GM23338 (cell line): Measurements from ENCODE around the gene FUCA1. TPM values are rescaled to one million over a fixed set of nuclear protein-coding genes. Genes with fewer than 3 reads are reported as not detected.
"Not testable (repeated sequence)": the region's sequence is repeated elsewhere in the genome, so short reads cannot be mapped to it uniquely, and the experiment has no call there.

Source experiments
- ATAC-seq: fragments of 200-7000 bp; cut with Tn5 transposase; 3 replicates; pipeline ENCODE4 v1.9.1; 2020
- DNase-seq: peaks from one replicate; pipeline ENCODE4 v3.0.0-alpha.2; 2015; ENCODE audit warnings: low spot score
- H2AFZ ChIP-seq: fragments of 200-600 bp; sonication (generic); 2 replicates; pipeline ENCODE4 v1.8.0; 2016; ENCODE audit warnings: antibody characterized with exemption, mild to moderate bottlenecking, moderate library complexity
- H3F3A ChIP-seq: fragments of 200-600 bp; sonication (generic); replicated peaks from 2 replicates; pipeline ENCODE4 v1.8.0; 2017; ENCODE audit warnings: antibody characterized with exemption, mixed run types, low read depth
- H3K27ac ChIP-seq: fragments of 200-600 bp; sonication (generic); 2 replicates; pipeline ENCODE4 v1.6.1; 2016; ENCODE audit warnings: low read depth
- H3K27me3 ChIP-seq: fragments of 200-600 bp; sonication (generic); 2 replicates; pipeline ENCODE4 v1.8.0; 2016; ENCODE audit warnings: mild to moderate bottlenecking, mixed run types, moderate library complexity; ENCODE audit not compliant: insufficient read depth
- H3K36me3 ChIP-seq: fragments of 200-600 bp; sonication (generic); 2 replicates; pipeline ENCODE4 v1.8.0; 2016; ENCODE audit warnings: mild to moderate bottlenecking; ENCODE audit not compliant: insufficient read depth
- H3K4me1 ChIP-seq: fragments of 200-600 bp; sonication (generic); 2 replicates; pipeline ENCODE4 v1.8.0; 2016; ENCODE audit warnings: mild to moderate bottlenecking, moderate library complexity; ENCODE audit not compliant: insufficient read depth
- H3K4me2 ChIP-seq: fragments of 200-600 bp; sonication (generic); 2 replicates; pipeline ENCODE4 v1.7.1; 2017; ENCODE audit warnings: mixed run types
- H3K4me3 ChIP-seq: fragments of 200-600 bp; sonication (generic); 2 replicates; pipeline ENCODE4 v1.6.1; 2016; ENCODE audit warnings: mixed run types
- H3K79me2 ChIP-seq: fragments of 200-600 bp; sonication (generic); replicated peaks from 2 replicates; pipeline ENCODE4 v1.8.0; 2017; ENCODE audit warnings: mild to moderate bottlenecking; ENCODE audit not compliant: insufficient read depth
- H3K9me2 ChIP-seq: fragments of 200-600 bp; sonication (generic); 2 replicates; pipeline ENCODE4 v1.8.0; 2017; ENCODE audit not compliant: insufficient read depth
- H4K20me1 ChIP-seq: fragments of 200-600 bp; sonication (generic); replicated peaks from 2 replicates; pipeline ENCODE4 v1.8.0; 2017; ENCODE audit warnings: mild to moderate bottlenecking; ENCODE audit not compliant: insufficient read depth
- H3K27ac Mint-ChIP-seq: 2 replicates; pipeline ENCODE4 v1.8.0; 2020; ENCODE audit warnings: inconsistent platforms, mild to moderate bottlenecking, moderate library complexity, mixed read lengths
- H3K27me3 Mint-ChIP-seq: 3 replicates; pipeline ENCODE4 v1.8.0; 2022; ENCODE audit warnings: low read depth, mild to moderate bottlenecking, moderate library complexity, mixed read lengths, inconsistent platforms; ENCODE audit not compliant: insufficient read depth, poor library complexity
- H3K36me3 Mint-ChIP-seq: 3 replicates; pipeline ENCODE4 v1.8.0; 2021; ENCODE audit warnings: low read depth, mild to moderate bottlenecking, inconsistent platforms, moderate library complexity, mixed read lengths
- H3K4me1 Mint-ChIP-seq: 3 replicates; pipeline ENCODE4 v1.8.0; 2020; ENCODE audit warnings: mild to moderate bottlenecking, inconsistent platforms, mixed read lengths
- H3K4me3 Mint-ChIP-seq: 3 replicates; pipeline ENCODE4 v1.8.0; 2021; ENCODE audit warnings: moderate library complexity, mild to moderate bottlenecking, inconsistent platforms, mixed read lengths
- H3K9me3 Mint-ChIP-seq: 3 replicates; pipeline ENCODE4 v1.8.0; 2020; ENCODE audit warnings: moderate library complexity, mild to moderate bottlenecking, inconsistent platforms, mixed read lengths
- ETS1 ChIP-seq: IDR thresholded peaks from 2 replicates; pipeline ENCODE4 v1.6.1; 2016; ENCODE audit warnings: antibody characterized with exemption
- EZH2phosphoT487 ChIP-seq: fragments of 200-600 bp; sonication (generic); IDR thresholded peaks from one replicate; pipeline ENCODE4 v1.8.1; 2018; ENCODE audit warnings: antibody characterized with exemption; ENCODE audit not compliant: unreplicated experiment
- JUNB ChIP-seq: IDR thresholded peaks from one replicate; pipeline ENCODE4 v1.6.1; 2016; ENCODE audit warnings: antibody characterized with exemption; ENCODE audit not compliant: unreplicated experiment
- NANOG ChIP-seq: IDR thresholded peaks from 2 replicates; pipeline ENCODE4 v1.6.1; 2016; ENCODE audit warnings: antibody characterized with exemption, borderline replicate concordance
- POLR2AphosphoS5 ChIP-seq: IDR thresholded peaks from 2 replicates; pipeline ENCODE4 v1.6.1; 2016; ENCODE audit warnings: antibody characterized with exemption, low read depth
- ZNF114 ChIP-seq: fragments of 250-450 bp; sonication (Bioruptor Pico); IDR thresholded peaks from 2 replicates; pipeline ENCODE4 v1.5.0; 2020; ENCODE audit warnings: mild to moderate bottlenecking, moderate library complexity
- polyA plus RNA-seq: library from polyadenylated mRNA; unstranded; fragments of >200 nt; fragmentation: Nextera tagmentation; extraction: Ambion mirVana; gene quantifications from 2 replicates; pipeline ENCODE4 v1.2.1, GENCODE V29; 2016
- total RNA-seq: library from RNA; depleted of rRNA; stranded (reverse); fragments of >200 nt; shearing (Covaris generic); gene quantifications from 2 replicates; pipeline ENCODE4 v1.2.3, GENCODE V29; 2014
- TF ChIP-seq, protein P1 (sequence below): IDR thresholded peaks from one replicate; pipeline ENCODE4 v1.6.1; 2018; ENCODE audit warnings: antibody characterized with exemption; ENCODE audit not compliant: unreplicated experiment
- TF ChIP-seq, protein P2 (sequence below), 2 experiments: fragments of 200-600 bp in 1 of 2; sonication (generic) in 1 of 2; conservative IDR thresholded peaks; 2 replicates each; pipeline versions ENCODE4 v1.5.1 to v1.6.1; 2016 to 2017; ENCODE audit warnings: antibody characterized with exemption in 2 of 2, low read depth in 2 of 2, mild to moderate bottlenecking in 2 of 2, moderate library complexity in 1 of 2

Gene FUCA1
- total and polyA plus RNA-seq, 2 experiments from 2014 or later, result 4.4 to 8.5 TPM

DNA sequence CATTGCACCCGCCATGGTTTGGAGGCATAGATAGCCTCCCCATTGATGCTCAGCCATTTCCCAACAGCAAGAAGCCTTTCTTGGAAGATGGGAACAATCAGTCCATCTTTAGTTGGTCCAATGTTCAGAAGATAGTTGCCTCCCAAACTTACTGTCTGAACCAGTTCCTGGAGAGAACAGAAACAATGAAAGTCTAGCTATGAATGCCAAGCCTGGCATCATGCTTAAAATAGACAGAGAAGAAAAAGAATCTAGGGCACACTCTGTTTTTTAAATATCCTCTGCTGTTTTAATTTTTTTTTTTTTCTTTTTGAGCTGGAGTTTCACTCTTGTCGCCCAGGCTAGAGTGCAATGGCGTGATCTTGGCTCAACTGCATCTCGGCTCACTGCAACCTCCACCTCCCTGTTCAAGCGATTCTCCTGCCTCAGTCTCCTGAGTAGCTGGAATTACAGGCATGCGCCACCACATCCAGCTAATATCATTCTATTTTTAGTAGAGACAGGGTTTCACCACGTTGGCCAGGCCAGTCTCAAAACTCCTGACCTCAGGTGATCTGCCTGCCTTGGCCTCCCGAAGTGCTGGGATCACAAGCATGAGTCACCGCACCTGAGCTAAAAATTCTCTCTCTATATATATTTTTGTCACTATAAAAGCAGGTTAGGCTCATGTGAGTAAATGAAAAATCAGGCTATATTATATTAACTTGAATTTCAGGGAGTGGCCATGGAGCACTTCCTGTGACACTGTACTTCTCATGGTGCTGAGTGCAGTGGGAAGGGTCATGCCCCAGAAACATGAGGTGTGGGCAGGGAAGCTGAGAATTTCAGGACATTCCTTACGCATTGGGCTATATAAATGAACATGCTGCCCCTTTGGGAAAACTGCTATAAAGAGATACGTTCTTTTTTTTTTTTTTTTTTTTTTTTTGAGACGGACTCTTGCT, 19.1 kb downstream of the FUCA1 start:
- Mint-ChIP-seq H3K4me1 (no peaks in the 10 kb centered on the region), H3K4me3 (no peak overlapping the region), H3K27ac (no peak overlapping the region), H3K36me3 (peaks cover 31% of the 10 kb centered on the region), H3K9me3 (peaks cover 28% of the 10 kb centered on the region), H3K27me3 (no peaks in the 10 kb centered on the region)
- Histone ChIP-seq H3F3A (no peaks in the 10 kb centered on the region), H3K4me1 (no peaks in the 10 kb centered on the region), H3K4me2 (no peak overlapping the region), H3K27ac (no peak overlapping the region), H3K9me2 (no peaks in the 10 kb centered on the region), H2AFZ (no peak overlapping the region), H3K27me3 (no peaks in the 10 kb centered on the region), H3K36me3 (no peaks in the 10 kb centered on the region; the same call in 1 of the 2 replicates), H4K20me1 (no peaks in the 10 kb centered on the region), H3K79me2 (no peaks in the 10 kb centered on the region), H3K4me3 (no peak overlapping the region)
- no peak for DNase-seq
- no peak for TF ChIP-seq EZH2phosphoT487
- ATAC-seq, result no peak

DNA sequence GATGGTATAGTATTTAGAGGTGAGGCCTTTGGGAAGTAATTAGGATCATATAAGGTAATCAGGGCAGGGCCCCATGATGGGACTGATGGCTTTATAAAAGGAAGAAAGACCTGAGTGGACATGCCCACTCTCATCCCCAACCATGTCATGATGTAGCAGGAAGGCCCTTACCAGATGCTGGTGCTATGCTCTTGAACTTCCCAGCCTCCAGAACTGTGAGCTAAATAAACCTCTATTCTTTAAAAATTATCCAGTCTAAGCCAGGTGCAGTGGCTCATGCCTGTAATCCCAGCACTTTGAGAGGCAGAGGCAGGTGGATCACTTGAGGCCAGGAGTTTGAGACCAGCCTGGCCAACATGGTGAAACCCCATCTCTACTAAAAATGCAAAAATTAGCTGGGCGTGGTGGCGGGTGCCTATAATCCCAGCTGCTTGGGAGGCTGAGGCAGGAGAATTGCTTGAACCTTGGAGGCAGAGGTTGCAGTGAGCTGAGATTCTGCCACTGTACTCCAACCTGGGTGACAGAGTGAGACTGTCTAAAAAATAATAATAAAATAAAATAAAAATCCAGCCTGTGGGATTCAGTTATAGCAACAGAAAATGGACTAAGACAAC, 20.5 kb downstream of the FUCA1 start:
- H3K4me2 ChIP-seq, H3K27me3 Mint-ChIP-seq, H3K4me3 Mint-ChIP-seq, H3K4me1 ChIP-seq, ATAC-seq, H3F3A ChIP-seq, DNase-seq, H3K36me3 ChIP-seq, H3K27ac ChIP-seq, H3K27me3 ChIP-seq, H3K79me2 ChIP-seq, H3K9me2 ChIP-seq, H3K4me1 Mint-ChIP-seq, H2AFZ ChIP-seq, H4K20me1 ChIP-seq, H3K27ac Mint-ChIP-seq, H3K4me3 ChIP-seq: not testable (repeated sequence)
- H3K36me3 Mint-ChIP-seq, result peaks cover 28% of the 10 kb centered on the region; the same call in 2 of the 3 replicates
- peaks cover 26% of the 10 kb centered on the region; the same call in 2 of the 3 replicates for H3K9me3 Mint-ChIP-seq

- no peak overlapping the region for H3K4me3 Mint-ChIP-seq
- no peaks in the 10 kb centered on the region for H3K4me1 ChIP-seq
- H3K36me3 ChIP-seq, result no peaks in the 10 kb centered on the region; the same call in 1 of the 2 replicates
- no peak overlapping the region for H3K4me3 ChIP-seq
- peaks cover 19% of the 10 kb centered on the region; the same call in 2 of the 3 replicates for H3K36me3 Mint-ChIP-seq
- H3K27ac Mint-ChIP-seq, result no peak overlapping the region
- no peaks in the 10 kb centered on the region for H4K20me1 ChIP-seq
- DNase-seq (no peak), ATAC-seq (no peak)
- H3K79me2 ChIP-seq, result no peaks in the 10 kb centered on the region
- H2AFZ ChIP-seq, result no peak overlapping the region
- no peaks in the 10 kb centered on the region for H3K4me1 Mint-ChIP-seq
- H3K9me3 Mint-ChIP-seq, result peaks cover 12% of the 10 kb centered on the region; the same call in 2 of the 3 replicates
- no peaks in the 10 kb centered on the region for H3K9me2 ChIP-seq
- H3K4me2 ChIP-seq, result no peak overlapping the region
- no peaks in the 10 kb centered on the region for H3K27me3 Mint-ChIP-seq
- H3K27me3 ChIP-seq, result no peaks in the 10 kb centered on the region
- H3F3A ChIP-seq, result no peaks in the 10 kb centered on the region
- H3K27ac ChIP-seq, result no peak overlapping the region
- TF ChIP-seq ZNF114 (CRISPR knock-in tag), result no peak
- no peak for TF ChIP-seq ETS1
- TF ChIP-seq NANOG, result no peak
- TF ChIP-seq, protein P1, sequence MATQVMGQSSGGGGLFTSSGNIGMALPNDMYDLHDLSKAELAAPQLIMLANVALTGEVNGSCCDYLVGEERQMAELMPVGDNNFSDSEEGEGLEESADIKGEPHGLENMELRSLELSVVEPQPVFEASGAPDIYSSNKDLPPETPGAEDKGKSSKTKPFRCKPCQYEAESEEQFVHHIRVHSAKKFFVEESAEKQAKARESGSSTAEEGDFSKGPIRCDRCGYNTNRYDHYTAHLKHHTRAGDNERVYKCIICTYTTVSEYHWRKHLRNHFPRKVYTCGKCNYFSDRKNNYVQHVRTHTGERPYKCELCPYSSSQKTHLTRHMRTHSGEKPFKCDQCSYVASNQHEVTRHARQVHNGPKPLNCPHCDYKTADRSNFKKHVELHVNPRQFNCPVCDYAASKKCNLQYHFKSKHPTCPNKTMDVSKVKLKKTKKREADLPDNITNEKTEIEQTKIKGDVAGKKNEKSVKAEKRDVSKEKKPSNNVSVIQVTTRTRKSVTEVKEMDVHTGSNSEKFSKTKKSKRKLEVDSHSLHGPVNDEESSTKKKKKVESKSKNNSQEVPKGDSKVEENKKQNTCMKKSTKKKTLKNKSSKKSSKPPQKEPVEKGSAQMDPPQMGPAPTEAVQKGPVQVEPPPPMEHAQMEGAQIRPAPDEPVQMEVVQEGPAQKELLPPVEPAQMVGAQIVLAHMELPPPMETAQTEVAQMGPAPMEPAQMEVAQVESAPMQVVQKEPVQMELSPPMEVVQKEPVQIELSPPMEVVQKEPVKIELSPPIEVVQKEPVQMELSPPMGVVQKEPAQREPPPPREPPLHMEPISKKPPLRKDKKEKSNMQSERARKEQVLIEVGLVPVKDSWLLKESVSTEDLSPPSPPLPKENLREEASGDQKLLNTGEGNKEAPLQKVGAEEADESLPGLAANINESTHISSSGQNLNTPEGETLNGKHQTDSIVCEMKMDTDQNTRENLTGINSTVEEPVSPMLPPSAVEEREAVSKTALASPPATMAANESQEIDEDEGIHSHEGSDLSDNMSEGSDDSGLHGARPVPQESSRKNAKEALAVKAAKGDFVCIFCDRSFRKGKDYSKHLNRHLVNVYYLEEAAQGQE, result no peak
- TF ChIP-seq, protein P2, sequence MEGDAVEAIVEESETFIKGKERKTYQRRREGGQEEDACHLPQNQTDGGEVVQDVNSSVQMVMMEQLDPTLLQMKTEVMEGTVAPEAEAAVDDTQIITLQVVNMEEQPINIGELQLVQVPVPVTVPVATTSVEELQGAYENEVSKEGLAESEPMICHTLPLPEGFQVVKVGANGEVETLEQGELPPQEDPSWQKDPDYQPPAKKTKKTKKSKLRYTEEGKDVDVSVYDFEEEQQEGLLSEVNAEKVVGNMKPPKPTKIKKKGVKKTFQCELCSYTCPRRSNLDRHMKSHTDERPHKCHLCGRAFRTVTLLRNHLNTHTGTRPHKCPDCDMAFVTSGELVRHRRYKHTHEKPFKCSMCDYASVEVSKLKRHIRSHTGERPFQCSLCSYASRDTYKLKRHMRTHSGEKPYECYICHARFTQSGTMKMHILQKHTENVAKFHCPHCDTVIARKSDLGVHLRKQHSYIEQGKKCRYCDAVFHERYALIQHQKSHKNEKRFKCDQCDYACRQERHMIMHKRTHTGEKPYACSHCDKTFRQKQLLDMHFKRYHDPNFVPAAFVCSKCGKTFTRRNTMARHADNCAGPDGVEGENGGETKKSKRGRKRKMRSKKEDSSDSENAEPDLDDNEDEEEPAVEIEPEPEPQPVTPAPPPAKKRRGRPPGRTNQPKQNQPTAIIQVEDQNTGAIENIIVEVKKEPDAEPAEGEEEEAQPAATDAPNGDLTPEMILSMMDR (conservative IDR thresholded peaks at IDR 0.05; ENCODE audit: low read depth in 2 of 2), result no peak
- no peak for TF ChIP-seq POLR2AphosphoS5
- no peak for TF ChIP-seq JUNB
These were observed 22.9 kb downstream of the FUCA1 start for GRCh38 chr1:23845163-23845562.
